Neural progenitor cell (in vitro differentiated cells): ENCODE measurements around the gene PRM1.

Experiments used
- CTCF ChIP-seq: fragments of 200-600 bp; sonication (generic); IDR thresholded peaks from 2 replicates; pipeline ENCODE4 v1.5.1; 2017; ENCODE audit warnings: antibody characterized with exemption, mild to moderate bottlenecking
- EZH2 ChIP-seq: fragments of 200-600 bp; sonication (generic); IDR thresholded peaks from 2 replicates; pipeline ENCODE4 v1.6.1; 2017; ENCODE audit warnings: antibody characterized with exemption, mild to moderate bottlenecking, moderate library complexity
- EZH2phosphoT487 ChIP-seq: fragments of 200-600 bp; sonication (generic); IDR thresholded peaks from 2 replicates; pipeline ENCODE4 v1.6.1; 2017; ENCODE audit warnings: antibody characterized with exemption

GRCh38 chr16:11262915-11263314 lies 18.2 kb downstream of the PRM1 start:
- no peak for TF ChIP-seq CTCF
- TF ChIP-seq EZH2, result no peak
- no peak for TF ChIP-seq EZH2phosphoT487
